Measurements from ENCODE around the gene HSF4. TPM values are rescaled to one million over a fixed set of nuclear protein-coding genes. Genes with fewer than 3 reads are reported as not detected.
A peak's percentile ranks its signal among the peaks of the same experiment; 100 is the strongest.

The HSF4 gene
- polyA plus RNA-seq, 2 of the 4 experiments (the other 2 are of a cell fraction): 8.3 to 15.3 TPM

- ATAC-seq: peak; percentile 37 to 47
- WGBS (ENCODE audit: missing lambda C conversion rate): 41% methylated on average over 46 of the region's 59 CpGs
- Histone ChIP-seq H3K4me3 (peak overlapping the region; percentile 66), H3K4me2 (peak overlapping the region; percentile 89), H3K9me3 (no peaks in the 10 kb centered on the region), H3K27ac (peak overlapping the region; percentile 93 to 97), H3K4me1 (peaks cover 33% of the 10 kb centered on the region)
- peak in 1 of 2 experiments; percentile 40 for DNase-seq (ENCODE audit: low read depth in 1 of 2, low spot score in 1 of 2)
- POLR2A ChIA-PET: interaction anchor here (1.5 to 1.6 kb wide), 3 partner anchors 10 to 167 kb away, joined by 3 to 4 read pairs (median 3); partner anchors contain the start of gene TMEM208
- FAIRE-seq: no peak
- no peak for TF ChIP-seq RNF2 (IDR thresholded peaks at IDR 0.05; ENCODE audit: borderline replicate concordance, low read depth)
- no peak for TF ChIP-seq REST (IDR thresholded peaks at IDR 0.05)
- TF ChIP-seq BCL3 (IDR thresholded peaks at IDR 0.05): no peak
- TF ChIP-seq CEBPB (IDR thresholded peaks at IDR 0.05): no peak
- TF ChIP-seq JUNB (IDR thresholded peaks at IDR 0.05): no peak
- no peak for TF ChIP-seq HEYL (CRISPR knock-in tag; IDR thresholded peaks at IDR 0.05)
- TF ChIP-seq RAD21 (conservative IDR thresholded peaks at IDR 0.05 in 1 of 2, IDR thresholded peaks at IDR 0.05 in 1 of 2): no peak
- TF ChIP-seq RARB (CRISPR knock-in tag; IDR thresholded peaks at IDR 0.05): no peak
- no peak for TF ChIP-seq HOXB5 (CRISPR knock-in tag; IDR thresholded peaks at IDR 0.05)
- no peak for TF ChIP-seq ZC3H11A (IDR thresholded peaks at IDR 0.05)
- no peak for TF ChIP-seq HES2 (IDR thresholded peaks at IDR 0.05)
- CTCF ChIA-PET: interaction anchor here (0.5 to 10.7 kb wide), 56 partner anchors 10 to 293 kb away, joined by 3 to 162 read pairs (median 5); partner anchors contain the start of genes B3GNT9, CES3, FBXL8 and NOL3
These were observed 20.0 kb downstream of the HSF4 start for GRCh38 chr16:67184453-67184994.

GRCh38 chr16:67184995-67185650, 20.6 kb downstream of the HSF4 start:
- no peak overlapping the region for H3K27ac ChIP-seq
- ATAC-seq (peak; percentile 63 to 75), DNase-seq (ENCODE audit: low read depth in 1 of 2, low spot score in 1 of 2) (peak; percentile 73 to 91), FAIRE-seq (no peak)
- H3K4me3 ChIP-seq: no peak overlapping the region; the same call in 2 of the 3 replicates
- peaks cover 33% of the 10 kb centered on the region for H3K4me1 ChIP-seq
- no peaks in the 10 kb centered on the region for H3K9me3 ChIP-seq
- ChIA-PET POLR2A (interaction anchor here (1.5 to 1.6 kb wide), 3 partner anchors 11 to 167 kb away, joined by 3 to 4 read pairs (median 3); partner anchors contain the start of gene TMEM208), CTCF (interaction anchor here (0.5 to 10.7 kb wide), 61 partner anchors 9 to 293 kb away, joined by 3 to 162 read pairs (median 5); partner anchors contain the start of genes B3GNT9, CES3, FBXL8 and NOL3)
- H3K4me2 ChIP-seq: peak overlapping the region; percentile 89
- WGBS (ENCODE audit: missing lambda C conversion rate): 49% methylated on average over 35 of the region's 43 CpGs
- TF ChIP-seq FOXS1 (CRISPR knock-in tag; IDR thresholded peaks at IDR 0.05): no peak
- peak; percentile 73 for TF ChIP-seq CTCF (IDR thresholded peaks at IDR 0.05)
- no peak for TF ChIP-seq PHF8 (IDR thresholded peaks at IDR 0.05; ENCODE audit: borderline replicate concordance, low read depth)
- peak; percentile 62 for TF ChIP-seq EHMT2 (IDR thresholded peaks at IDR 0.05; ENCODE audit: low read depth)
- no peak for TF ChIP-seq CBX8 (IDR thresholded peaks at IDR 0.05)
- TF ChIP-seq RAD21 (conservative IDR thresholded peaks at IDR 0.05 in 1 of 2, IDR thresholded peaks at IDR 0.05 in 1 of 2): peak; percentile 73 to 74
- no peak for TF ChIP-seq HEYL (CRISPR knock-in tag; IDR thresholded peaks at IDR 0.05)
- 0 out of 2 replicates have a peak, but pooled peaks have one; percentile 57 for TF ChIP-seq MYC (IDR thresholded peaks at IDR 0.05; ENCODE audit: borderline replicate concordance, low read length)
- 0 out of 2 replicates have a peak, but pooled peaks have one; percentile 30 for TF ChIP-seq EHF (CRISPR knock-in tag; IDR thresholded peaks at IDR 0.05)
- TF ChIP-seq MAX (IDR thresholded peaks at IDR 0.05): peak; percentile 77
- TF ChIP-seq ATOH8 (CRISPR knock-in tag; IDR thresholded peaks at IDR 0.05; ENCODE audit: low read depth): 0 out of 2 replicates have a peak, but pooled peaks have one; percentile 40
- peak; percentile 67; the same call in 1 of the 2 replicates for TF ChIP-seq HOXB13 (CRISPR knock-in tag; IDR thresholded peaks at IDR 0.05; ENCODE audit: low read depth)
- peak; percentile 91 for TF ChIP-seq SMC3 (IDR thresholded peaks at IDR 0.05)
- no peak for TF ChIP-seq HOXA7 (CRISPR knock-in tag; IDR thresholded peaks at IDR 0.05)
- TF ChIP-seq MAZ (IDR thresholded peaks at IDR 0.05; ENCODE audit: borderline replicate concordance, low read depth, low read length): 0 out of 2 replicates have a peak, but pooled peaks have one; percentile 47
- peak; percentile 70; the same call in 1 of the 2 replicates for TF ChIP-seq HOXB5 (CRISPR knock-in tag; IDR thresholded peaks at IDR 0.05)
